Central memory CD8-positive, alpha-beta T cell (primary cell): ENCODE measurements around the gene INS.

Source experiments
- ATAC-seq: fragments of 150-1000 bp; cut with Tn5 transposase; replicated peaks from 2 replicates; pipeline ENCODE4 v1.10.0; 2022; ENCODE audit warnings: mild to moderate bottlenecking, moderate FRiP score, moderate number of reproducible peaks; ENCODE audit not compliant: poor library complexity, severe bottlenecking; ENCODE audit errors: extremely low read depth
- DNase-seq, 2 donors: peaks; one replicate each; pipeline ENCODE4 v3.0.0; 2021; ENCODE audit warnings: low spot score in 2 of 2
- H3K27ac Mint-ChIP-seq: one replicate; pipeline ENCODE4 v1.8.0; 2022; ENCODE audit warnings: low read depth, mild to moderate bottlenecking, moderate library complexity, mixed read lengths
- H3K27me3 Mint-ChIP-seq: one replicate; pipeline ENCODE4 v1.8.0; 2022; ENCODE audit warnings: mixed read lengths
- H3K36me3 Mint-ChIP-seq: one replicate; pipeline ENCODE4 v1.8.0; 2022; ENCODE audit warnings: mild to moderate bottlenecking, moderate library complexity, mixed read lengths; ENCODE audit not compliant: insufficient read depth
- H3K4me1 Mint-ChIP-seq: one replicate; pipeline ENCODE4 v1.8.0; 2022; ENCODE audit warnings: mixed read lengths
- H3K4me3 Mint-ChIP-seq: one replicate; pipeline ENCODE4 v1.8.0; 2022; ENCODE audit warnings: mild to moderate bottlenecking, moderate library complexity, mixed read lengths
- H3K9me3 Mint-ChIP-seq: one replicate; pipeline ENCODE4 v1.8.0; 2022; ENCODE audit warnings: mixed read lengths

The INS gene

DNA sequence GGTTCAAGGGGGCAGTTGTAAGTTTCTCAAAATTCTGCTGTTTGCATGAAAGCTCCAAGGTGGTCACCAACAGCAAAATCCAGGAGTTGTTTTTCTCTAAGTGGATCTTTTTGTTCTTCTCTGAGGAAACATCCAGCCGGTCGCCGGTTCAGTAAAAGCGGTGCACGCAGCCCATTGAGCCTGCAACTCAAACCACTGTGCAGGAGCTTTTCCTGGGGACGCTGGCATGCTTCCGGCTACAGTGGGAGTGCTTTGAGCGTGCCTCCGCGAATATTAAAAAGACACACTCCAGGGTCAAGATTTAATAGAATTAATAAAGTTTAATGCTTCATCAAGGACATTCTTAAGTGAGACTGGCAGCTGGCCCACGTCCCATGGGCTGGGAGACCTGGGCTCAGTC, 47.2 kb downstream of the INS start:
- DNase-seq: no peak
- no peak overlapping the region for H3K27ac Mint-ChIP-seq
- peaks cover 36% of the 10 kb centered on the region for H3K27me3 Mint-ChIP-seq
- H3K4me1 Mint-ChIP-seq: no peaks in the 10 kb centered on the region
- peaks cover 2% of the 10 kb centered on the region for H3K36me3 Mint-ChIP-seq
- ATAC-seq: no peak
- H3K9me3 Mint-ChIP-seq: no peaks in the 10 kb centered on the region
- no peak overlapping the region for H3K4me3 Mint-ChIP-seq

DNA sequence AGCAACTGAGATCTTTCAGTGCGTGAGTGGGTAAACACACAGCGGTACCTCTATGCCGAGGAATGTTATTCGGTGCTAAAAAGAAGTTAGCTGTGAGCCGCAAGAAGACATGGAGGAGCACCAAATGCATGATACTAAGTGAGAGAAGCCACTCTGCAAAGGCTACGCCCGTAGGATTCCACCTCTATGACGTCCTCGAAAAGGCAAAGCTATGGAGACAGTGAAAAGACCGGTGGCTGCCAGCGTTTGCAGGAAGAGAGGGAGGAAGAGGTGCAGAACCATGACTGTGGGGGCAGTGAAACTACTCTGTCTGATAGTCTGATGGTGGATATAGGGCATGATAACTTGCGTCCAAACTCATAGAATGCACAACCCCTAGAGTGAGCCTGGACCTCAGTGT, 50.5 kb downstream of the INS start:
- no peak overlapping the region for H3K4me3 Mint-ChIP-seq
- H3K36me3 Mint-ChIP-seq: no peaks in the 10 kb centered on the region
- DNase-seq: no peak
- H3K4me1 Mint-ChIP-seq: no peaks in the 10 kb centered on the region
- no peak for ATAC-seq
- H3K27ac Mint-ChIP-seq: no peak overlapping the region
- H3K9me3 Mint-ChIP-seq: no peaks in the 10 kb centered on the region
- peaks cover 20% of the 10 kb centered on the region for H3K27me3 Mint-ChIP-seq
